Bronchus fibroblast of lung (primary cell): ENCODE results near the gene SHISA9. TPM values are rescaled to one million over a fixed set of nuclear protein-coding genes. Genes with fewer than 3 reads are reported as not detected.

ENCODE experiments used
- total RNA-seq: library from RNA; depleted of rRNA; stranded (reverse); fragments of >200 nt; gene quantifications from 2 replicates; pipeline ENCODE4 v1.2.3, GENCODE V29; 2015

SHISA9 gene
- total RNA-seq, result not detected in 2 replicates

DNA sequence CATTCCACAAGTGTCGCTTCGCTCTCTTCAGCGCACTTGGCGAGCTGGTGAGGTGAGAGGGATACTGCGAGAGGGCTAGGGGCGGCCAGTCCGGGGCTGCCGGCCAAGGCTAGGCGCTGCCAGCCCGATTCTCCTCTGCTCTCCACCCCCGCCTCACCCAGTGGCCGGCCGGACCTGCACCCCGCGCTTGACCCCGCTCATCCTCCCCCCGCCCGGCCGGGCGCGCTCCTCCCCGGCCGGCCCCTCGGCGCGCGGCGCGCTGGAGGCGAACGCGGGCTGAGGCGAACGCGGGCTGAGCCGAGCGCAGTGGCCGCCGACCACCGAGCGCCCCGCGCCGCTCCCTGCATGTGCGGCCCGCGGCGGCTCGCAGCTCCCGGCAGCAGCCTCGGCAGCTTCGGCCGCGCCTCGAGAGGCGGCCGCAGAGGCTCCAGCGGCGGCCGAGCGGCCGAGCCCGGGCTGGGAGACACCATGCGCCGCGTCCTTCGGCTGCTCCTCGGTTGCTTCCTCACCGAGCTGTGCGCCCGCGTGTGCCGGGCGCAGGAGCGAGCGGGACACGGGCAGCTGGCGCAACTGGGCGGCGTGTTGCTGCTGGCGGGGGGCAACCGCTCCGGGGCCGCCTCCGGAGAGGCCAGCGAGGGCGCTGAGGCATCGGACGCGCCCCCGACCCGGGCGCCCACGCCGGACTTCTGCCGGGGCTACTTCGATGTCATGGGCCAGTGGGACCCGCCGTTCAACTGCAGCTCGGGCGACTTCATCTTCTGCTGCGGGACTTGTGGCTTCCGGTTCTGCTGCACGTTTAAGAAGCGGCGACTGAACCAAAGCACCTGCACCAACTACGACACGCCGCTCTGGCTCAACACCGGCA lies at the start of gene SHISA9:
Gene SHISA9, plus strand, starts transcription at position 2 of the 865 bp plus-strand sequence.

Other genes starting within 250 kb of the SHISA9 start
- gene CPPED1, start 97.7 kb upstream of the SHISA9 start, total RNA-seq, result 3.4 TPM in 2 replicates